ENCODE measurements around the gene HOXC5.

HOXC5 gene

GRCh38 chr12:54019924-54020590 lies 12.8 kb upstream of the HOXC5 start:
- DNase-seq (ENCODE audit: low read depth): no peak

GRCh38 chr12:54020591-54021405 lies 12.1 kb upstream of the HOXC5 start:
- no peak for DNase-seq (ENCODE audit: low read depth)

GRCh38 chr12:54021432-54022013 lies 11.3 kb upstream of the HOXC5 start:
- DNase-seq (ENCODE audit: low read depth): no peak

- no peak for DNase-seq (ENCODE audit: low read depth)
These were observed 9.6 kb upstream of the HOXC5 start for GRCh38 chr12:54022960-54023884.

GRCh38 chr12:54024127-54024526 lies 8.7 kb upstream of the HOXC5 start:
- DNase-seq (ENCODE audit: low read depth): no peak

GRCh38 chr12:54024581-54025305 lies 8.1 kb upstream of the HOXC5 start:
- DNase-seq (ENCODE audit: low read depth): no peak

- DNase-seq (ENCODE audit: low read depth): no peak
These were observed 7.1 kb upstream of the HOXC5 start for GRCh38 chr12:54025499-54026405.

DNA sequence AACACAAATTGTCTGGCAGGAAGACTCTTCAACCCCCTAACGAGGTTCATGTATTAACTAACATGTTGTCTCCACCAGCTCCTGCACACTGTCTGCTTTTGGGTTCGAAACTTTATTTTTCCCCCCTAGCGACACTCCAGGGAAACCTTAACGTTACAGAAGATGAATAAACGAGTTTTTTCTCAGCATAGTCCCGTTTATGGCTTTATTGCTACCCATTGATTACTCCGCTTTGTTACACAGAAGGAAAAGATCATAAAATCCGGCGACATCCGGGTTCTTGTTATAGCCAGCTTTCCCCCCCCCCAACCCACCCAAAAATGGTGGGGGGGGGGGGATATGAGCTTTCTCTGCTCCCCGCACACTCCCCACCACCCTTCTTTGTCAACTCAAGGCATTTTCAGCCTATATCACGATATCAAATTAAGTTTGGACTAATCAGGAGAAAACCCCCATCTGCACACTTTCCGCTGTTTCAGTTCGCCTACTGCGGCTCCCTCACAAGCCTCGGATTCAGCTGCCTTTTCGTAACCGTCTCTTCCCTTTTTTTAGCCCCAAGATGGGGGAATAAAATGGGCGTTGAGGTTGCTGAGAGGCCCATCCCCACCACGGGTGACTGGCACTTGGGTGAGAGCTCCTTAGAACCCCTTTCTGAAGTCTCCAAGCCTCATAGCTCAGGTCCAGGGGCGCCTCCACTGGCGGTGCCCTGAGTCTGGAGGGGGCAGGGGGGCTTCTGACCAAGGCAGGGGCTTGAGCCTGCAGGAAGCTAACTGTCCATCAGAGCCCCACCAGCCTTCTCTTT lies 6.0 kb upstream of the HOXC5 start:
- DNase-seq (ENCODE audit: low read depth): no peak

GRCh38 chr12:54027442-54027786 lies 5.4 kb upstream of the HOXC5 start:
- DNase-seq (ENCODE audit: low read depth): no peak

GRCh38 chr12:54028314-54029201 lies 4.3 kb upstream of the HOXC5 start, which contains the start of gene HOXC6:
Gene HOXC6, plus strand, starts transcription at chr12:54028440. Its CDS starts 82 bp downstream, at chr12:54028522.
- DNase-seq (ENCODE audit: low read depth): no peak

- DNase-seq (ENCODE audit: low read depth): no peak
These were observed 3.1 kb upstream of the HOXC5 start for GRCh38 chr12:54029529-54030441.

- no peak for DNase-seq (ENCODE audit: low read depth)
These were observed 2.4 kb upstream of the HOXC5 start for GRCh38 chr12:54030442-54030801.

GRCh38 chr12:54030889-54031471 lies 1.9 kb upstream of the HOXC5 start:
- peak; percentile 3 for DNase-seq (ENCODE audit: low read depth)

DNA sequence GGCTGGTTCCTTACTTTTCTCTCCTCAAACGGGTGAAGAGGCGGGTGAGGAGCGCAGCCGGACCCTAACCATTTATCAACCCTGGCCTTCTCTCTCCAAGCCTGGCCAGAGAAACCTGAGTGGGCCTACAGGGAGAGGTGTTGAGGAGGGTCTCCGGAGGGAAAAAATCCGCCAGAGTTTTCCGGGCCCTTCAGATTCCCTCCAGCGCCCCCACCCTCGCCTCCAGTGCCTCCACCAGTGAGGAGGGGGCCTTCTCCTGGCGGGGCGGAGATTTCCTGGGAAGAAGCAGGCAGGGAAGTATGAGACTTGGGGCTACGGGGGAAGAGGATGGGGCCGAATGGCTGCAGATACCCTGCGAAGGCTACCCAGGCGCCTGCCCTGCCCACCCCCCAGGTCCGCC lies 1.4 kb upstream of the HOXC5 start:
- no peak for DNase-seq (ENCODE audit: low read depth)

DNA sequence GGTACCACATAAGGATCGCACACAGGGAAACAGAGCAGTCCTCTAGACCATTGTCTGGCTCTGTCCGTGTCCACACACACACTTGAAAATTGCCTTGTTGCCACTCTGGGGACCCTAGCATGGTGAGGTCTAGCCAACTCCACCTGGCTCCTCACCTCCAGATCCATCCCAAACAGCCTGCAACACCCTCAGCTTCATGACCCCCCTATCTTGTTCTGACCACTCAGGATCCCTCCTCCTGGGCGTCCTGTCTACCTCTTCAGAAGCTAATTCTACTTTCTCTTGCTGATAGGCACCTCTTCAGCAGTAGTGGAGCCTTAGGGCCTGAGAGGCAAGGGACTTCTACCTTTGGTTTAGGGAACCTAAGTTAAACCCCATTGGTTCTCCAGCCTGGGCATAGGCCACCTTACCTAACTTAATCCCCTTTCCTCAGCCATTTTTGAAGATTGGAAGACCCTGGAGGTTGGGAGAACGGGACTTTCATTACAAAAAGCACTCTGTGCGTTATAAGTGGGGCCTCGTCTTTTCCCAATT lies 697 bp upstream of the HOXC5 start:
- no peak for DNase-seq (ENCODE audit: low read depth)

- no peak for DNase-seq (ENCODE audit: low read depth)
These were observed 493 bp downstream of the HOXC5 start for GRCh38 chr12:54033106-54033979.
